ENCODE data around the gene MKKS. TPM values are rescaled to one million over a fixed set of nuclear protein-coding genes. Genes with fewer than 3 reads are reported as not detected.
A peak's percentile ranks its signal among the peaks of the same experiment; 100 is the strongest.

The MKKS gene
- total and polyA plus RNA-seq, 2 of the 13 experiments (the other 11 are each of a cell fraction or from before 2014, with no cell fraction given): 26.7 to 34.5 TPM

DNA sequence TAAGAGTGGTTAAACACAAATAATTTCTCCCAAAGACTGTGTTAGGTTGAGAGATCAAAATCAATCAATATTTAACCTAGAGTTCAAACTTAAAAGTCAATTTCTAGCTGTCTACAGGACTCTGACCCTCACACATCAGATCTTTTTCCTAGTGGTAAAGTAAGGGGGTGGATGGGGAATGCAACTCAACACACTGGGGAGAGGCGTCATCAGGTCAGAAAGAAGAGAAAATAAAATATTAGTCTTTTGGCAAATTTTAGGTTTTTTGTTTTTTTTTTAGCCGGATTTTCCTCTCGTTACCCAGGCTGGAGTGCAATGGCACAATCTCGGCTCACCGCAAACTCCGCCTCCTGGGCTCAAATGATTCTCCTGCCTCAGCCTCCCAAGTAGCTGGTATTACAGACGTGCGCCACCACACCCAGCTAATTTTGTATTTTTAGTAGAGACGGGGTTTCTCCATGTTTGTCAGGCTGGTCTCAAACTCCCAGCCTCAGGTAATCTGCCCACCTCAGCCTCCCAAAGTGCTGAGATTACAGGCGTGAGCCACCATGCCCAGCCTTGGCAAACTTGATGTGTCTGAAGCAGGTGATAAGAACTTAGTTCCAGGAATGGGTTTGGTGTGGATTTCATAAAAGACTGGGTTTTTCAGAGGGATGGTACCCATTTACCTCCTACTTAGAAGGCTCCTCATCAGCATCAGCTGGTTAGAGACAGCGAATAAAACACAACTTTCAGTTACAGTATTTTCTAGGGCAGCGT, 65.9 kb downstream of the MKKS start (continued):
- TF ChIP-seq NONO (IDR thresholded peaks at IDR 0.05) (no peak), NONO (CRISPR knock-in tag; conservative IDR thresholded peaks at IDR 0.05) (0 out of 2 replicates have a peak, but pooled peaks have one; percentile 45), HOXA3 (CRISPR knock-in tag; IDR thresholded peaks at IDR 0.05) (peak; percentile 40; the same call in 1 of the 2 replicates), CBX1 (IDR thresholded peaks at IDR 0.05; ENCODE audit: low read depth) (no peak), JUNB (CRISPR knock-in tag; IDR thresholded peaks at IDR 0.05; ENCODE audit: borderline replicate concordance) (no peak), ZNF562 (CRISPR knock-in tag; IDR thresholded peaks at IDR 0.05; ENCODE audit: borderline replicate concordance) (no peak), ZC3H4 (CRISPR knock-in tag; IDR thresholded peaks at IDR 0.05; ENCODE audit: borderline replicate concordance) (no peak), FOXK1 (CRISPR knock-in tag; IDR thresholded peaks at IDR 0.05; ENCODE audit: borderline replicate concordance, low read depth) (peak; percentile 74; the same call in 1 of the 2 replicates), ZFP62 (CRISPR knock-in tag; IDR thresholded peaks at IDR 0.05) (no peak), MTF1 (CRISPR knock-in tag; IDR thresholded peaks at IDR 0.05) (no peak), PTBP1 (IDR thresholded peaks at IDR 0.05; ENCODE audit: low read depth, low read length, poor library complexity, severe bottlenecking) (no peak), SMARCE1 (IDR thresholded peaks at IDR 0.05; ENCODE audit: borderline replicate concordance) (no peak)
- TF ChIP-seq, protein P1, sequence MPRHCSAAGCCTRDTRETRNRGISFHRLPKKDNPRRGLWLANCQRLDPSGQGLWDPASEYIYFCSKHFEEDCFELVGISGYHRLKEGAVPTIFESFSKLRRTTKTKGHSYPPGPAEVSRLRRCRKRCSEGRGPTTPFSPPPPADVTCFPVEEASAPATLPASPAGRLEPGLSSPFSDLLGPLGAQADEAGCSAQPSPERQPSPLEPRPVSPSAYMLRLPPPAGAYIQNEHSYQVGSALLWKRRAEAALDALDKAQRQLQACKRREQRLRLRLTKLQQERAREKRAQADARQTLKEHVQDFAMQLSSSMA (CRISPR knock-in tag; IDR thresholded peaks at IDR 0.05): no peak
- TF ChIP-seq, protein P2, sequence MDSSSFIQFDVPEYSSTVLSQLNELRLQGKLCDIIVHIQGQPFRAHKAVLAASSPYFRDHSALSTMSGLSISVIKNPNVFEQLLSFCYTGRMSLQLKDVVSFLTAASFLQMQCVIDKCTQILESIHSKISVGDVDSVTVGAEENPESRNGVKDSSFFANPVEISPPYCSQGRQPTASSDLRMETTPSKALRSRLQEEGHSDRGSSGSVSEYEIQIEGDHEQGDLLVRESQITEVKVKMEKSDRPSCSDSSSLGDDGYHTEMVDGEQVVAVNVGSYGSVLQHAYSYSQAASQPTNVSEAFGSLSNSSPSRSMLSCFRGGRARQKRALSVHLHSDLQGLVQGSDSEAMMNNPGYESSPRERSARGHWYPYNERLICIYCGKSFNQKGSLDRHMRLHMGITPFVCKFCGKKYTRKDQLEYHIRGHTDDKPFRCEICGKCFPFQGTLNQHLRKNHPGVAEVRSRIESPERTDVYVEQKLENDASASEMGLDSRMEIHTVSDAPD (CRISPR knock-in tag; IDR thresholded peaks at IDR 0.05): peak; percentile 69
- TF ChIP-seq, protein P3, sequence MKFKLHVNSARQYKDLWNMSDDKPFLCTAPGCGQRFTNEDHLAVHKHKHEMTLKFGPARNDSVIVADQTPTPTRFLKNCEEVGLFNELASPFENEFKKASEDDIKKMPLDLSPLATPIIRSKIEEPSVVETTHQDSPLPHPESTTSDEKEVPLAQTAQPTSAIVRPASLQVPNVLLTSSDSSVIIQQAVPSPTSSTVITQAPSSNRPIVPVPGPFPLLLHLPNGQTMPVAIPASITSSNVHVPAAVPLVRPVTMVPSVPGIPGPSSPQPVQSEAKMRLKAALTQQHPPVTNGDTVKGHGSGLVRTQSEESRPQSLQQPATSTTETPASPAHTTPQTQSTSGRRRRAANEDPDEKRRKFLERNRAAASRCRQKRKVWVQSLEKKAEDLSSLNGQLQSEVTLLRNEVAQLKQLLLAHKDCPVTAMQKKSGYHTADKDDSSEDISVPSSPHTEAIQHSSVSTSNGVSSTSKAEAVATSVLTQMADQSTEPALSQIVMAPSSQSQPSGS (CRISPR knock-in tag; IDR thresholded peaks at IDR 0.05): peak; percentile 74; the same call in 1 of the 2 replicates
- TF ChIP-seq, protein P4, sequence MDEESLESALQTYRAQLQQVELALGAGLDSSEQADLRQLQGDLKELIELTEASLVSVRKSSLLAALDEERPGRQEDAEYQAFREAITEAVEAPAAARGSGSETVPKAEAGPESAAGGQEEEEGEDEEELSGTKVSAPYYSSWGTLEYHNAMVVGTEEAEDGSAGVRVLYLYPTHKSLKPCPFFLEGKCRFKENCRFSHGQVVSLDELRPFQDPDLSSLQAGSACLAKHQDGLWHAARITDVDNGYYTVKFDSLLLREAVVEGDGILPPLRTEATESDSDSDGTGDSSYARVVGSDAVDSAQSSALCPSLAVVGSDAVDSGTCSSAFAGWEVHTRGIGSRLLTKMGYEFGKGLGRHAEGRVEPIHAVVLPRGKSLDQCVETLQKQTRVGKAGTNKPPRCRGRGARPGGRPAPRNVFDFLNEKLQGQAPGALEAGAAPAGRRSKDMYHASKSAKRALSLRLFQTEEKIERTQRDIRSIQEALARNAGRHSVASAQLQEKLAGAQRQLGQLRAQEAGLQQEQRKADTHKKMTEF (CRISPR knock-in tag; IDR thresholded peaks at IDR 0.05): peak; percentile 82; the same call in 1 of the 2 replicates
- TF ChIP-seq, protein P5, sequence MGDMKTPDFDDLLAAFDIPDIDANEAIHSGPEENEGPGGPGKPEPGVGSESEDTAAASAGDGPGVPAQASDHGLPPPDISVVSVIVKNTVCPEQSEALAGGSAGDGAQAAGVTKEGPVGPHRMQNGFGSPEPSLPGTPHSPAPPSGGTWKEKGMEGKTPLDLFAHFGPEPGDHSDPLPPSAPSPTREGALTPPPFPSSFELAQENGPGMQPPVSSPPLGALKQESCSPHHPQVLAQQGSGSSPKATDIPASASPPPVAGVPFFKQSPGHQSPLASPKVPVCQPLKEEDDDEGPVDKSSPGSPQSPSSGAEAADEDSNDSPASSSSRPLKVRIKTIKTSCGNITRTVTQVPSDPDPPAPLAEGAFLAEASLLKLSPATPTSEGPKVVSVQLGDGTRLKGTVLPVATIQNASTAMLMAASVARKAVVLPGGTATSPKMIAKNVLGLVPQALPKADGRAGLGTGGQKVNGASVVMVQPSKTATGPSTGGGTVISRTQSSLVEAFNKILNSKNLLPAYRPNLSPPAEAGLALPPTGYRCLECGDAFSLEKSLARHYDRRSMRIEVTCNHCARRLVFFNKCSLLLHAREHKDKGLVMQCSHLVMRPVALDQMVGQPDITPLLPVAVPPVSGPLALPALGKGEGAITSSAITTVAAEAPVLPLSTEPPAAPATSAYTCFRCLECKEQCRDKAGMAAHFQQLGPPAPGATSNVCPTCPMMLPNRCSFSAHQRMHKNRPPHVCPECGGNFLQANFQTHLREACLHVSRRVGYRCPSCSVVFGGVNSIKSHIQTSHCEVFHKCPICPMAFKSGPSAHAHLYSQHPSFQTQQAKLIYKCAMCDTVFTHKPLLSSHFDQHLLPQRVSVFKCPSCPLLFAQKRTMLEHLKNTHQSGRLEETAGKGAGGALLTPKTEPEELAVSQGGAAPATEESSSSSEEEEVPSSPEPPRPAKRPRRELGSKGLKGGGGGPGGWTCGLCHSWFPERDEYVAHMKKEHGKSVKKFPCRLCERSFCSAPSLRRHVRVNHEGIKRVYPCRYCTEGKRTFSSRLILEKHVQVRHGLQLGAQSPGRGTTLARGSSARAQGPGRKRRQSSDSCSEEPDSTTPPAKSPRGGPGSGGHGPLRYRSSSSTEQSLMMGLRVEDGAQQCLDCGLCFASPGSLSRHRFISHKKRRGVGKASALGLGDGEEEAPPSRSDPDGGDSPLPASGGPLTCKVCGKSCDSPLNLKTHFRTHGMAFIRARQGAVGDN (CRISPR knock-in tag; IDR thresholded peaks at IDR 0.05): 0 out of 2 replicates have a peak, but pooled peaks have one; percentile 8
- TF ChIP-seq, protein P6, sequence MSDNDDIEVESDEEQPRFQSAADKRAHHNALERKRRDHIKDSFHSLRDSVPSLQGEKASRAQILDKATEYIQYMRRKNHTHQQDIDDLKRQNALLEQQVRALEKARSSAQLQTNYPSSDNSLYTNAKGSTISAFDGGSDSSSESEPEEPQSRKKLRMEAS (IDR thresholded peaks at IDR 0.05): peak; percentile 10; the same call in 1 of the 2 replicates

All from HepG2 (cell line).